GM18867 (cell line): Measurements from ENCODE around the gene SUPT6H.

Experiments used
- ATAC-seq: cut with Tn5 transposase; IDR thresholded peaks from one replicate; pipeline ENCODE4 v1.9.1; 2021; ENCODE audit warnings: mild to moderate bottlenecking, moderate library complexity; ENCODE audit not compliant: unreplicated experiment

SUPT6H gene

DNA sequence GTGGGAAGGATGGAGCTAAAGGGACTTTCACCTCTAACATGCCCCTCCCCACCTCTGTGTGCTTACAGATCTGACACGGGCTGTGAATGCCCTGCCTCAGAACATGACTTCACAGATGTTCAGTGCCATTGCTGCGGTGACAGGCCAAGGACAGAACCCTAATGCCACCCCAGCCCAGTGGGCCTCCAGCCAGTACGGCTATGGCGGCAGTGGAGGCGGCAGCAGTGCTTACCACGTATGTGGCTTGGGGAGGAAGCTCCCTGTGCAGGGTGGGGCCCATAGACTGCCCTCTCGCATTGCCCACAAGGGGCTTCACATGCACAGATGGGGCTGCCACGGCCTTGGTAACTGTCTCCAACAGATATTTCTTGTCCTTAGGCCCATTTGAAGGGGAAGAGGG lies 38.3 kb downstream of the SUPT6H start:
- no peak for ATAC-seq

DNA sequence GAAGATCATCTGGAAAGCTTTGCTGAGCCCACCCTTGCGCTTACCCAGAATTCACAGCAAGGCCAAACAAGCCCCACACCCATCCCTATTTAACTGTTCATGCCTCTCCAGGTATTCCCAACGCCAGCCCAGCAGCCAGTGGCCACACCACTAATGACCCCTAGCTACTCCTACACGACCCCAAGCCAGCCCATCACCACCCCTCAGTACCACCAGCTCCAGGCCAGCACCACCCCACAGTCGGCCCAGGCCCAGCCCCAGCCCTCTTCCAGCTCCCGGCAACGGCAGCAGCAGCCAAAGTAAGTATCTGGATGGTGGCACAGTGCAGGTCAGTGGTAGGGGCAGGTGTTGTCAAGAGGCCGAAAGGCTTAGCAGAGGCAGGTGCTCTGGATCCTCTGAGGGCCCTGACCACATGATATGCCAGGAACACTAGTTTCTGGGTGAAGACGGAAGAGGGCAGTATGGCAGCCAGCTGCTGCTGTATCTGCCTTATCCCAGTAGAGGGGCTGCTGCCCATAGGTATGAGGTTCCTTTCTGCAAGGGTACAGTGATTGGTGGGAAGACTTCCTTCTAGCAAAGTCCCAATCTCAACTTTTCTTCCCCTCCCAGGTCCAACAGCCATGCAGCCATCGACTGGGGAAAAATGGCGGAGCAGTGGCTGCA lies 39.0 kb downstream of the SUPT6H start:
- ATAC-seq: no peak

DNA sequence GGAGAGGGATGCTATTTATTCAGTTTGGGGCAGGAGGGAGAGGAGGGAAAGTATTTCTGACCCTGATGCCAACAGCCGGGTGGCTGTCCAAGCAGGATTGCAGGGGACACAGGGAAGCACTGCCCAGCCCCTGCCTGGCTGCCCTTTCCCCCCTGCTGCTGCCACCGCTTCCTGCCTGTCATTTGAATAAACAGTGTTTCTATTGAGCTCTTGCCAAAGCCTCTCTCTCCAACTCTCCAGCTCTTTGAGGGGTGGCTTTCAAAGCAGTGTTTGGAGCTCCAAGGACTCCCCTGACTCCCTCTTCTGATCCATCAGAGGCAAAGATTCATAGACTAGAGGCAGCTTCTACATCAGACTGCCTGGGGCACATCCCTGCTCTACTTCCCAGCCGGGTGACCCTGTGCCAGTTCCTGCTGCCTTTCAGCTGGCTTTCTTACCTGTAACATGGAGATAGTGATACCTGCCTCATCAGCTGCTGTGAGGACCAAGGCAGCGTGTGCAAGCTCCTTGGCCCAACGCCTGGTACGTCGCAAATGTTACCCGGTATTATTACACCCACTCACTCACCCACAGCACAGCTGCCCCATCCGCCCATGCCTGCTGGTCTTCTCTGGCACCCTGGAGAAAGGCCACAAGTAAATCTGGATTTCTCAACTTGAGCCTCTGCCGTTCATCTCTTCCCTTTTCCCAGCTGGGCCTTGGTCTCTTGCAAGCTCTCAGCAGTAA lies 40.2 kb downstream of the SUPT6H start:
- no peak for ATAC-seq

DNA sequence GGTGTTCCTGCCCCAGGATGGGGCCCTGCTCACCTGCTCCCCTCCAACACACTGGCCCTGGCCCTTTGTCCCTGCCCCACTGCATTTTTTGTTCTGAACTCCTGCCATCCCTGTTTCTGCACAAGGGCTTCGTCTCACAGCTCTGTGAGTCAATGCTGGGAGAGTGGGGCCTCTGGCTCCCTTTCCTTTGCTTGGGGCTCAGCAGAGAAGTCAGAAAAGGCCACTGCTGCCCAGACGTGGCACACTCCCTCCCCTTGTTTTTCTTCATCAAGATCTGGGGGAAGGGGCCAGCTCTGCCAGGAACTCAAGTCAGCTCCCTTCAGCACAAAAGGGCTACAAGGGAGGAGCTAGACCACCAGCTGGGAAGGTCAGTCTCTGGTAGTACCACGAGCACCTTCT lies 40.7 kb downstream of the SUPT6H start:
- ATAC-seq: no peak

- no peak for ATAC-seq
Observed at GRCh38 chr17:28703552-28704218, 41.7 kb downstream of the SUPT6H start.

- no peak for ATAC-seq
Observed at GRCh38 chr17:28704219-28704858, 42.3 kb downstream of the SUPT6H start.

DNA sequence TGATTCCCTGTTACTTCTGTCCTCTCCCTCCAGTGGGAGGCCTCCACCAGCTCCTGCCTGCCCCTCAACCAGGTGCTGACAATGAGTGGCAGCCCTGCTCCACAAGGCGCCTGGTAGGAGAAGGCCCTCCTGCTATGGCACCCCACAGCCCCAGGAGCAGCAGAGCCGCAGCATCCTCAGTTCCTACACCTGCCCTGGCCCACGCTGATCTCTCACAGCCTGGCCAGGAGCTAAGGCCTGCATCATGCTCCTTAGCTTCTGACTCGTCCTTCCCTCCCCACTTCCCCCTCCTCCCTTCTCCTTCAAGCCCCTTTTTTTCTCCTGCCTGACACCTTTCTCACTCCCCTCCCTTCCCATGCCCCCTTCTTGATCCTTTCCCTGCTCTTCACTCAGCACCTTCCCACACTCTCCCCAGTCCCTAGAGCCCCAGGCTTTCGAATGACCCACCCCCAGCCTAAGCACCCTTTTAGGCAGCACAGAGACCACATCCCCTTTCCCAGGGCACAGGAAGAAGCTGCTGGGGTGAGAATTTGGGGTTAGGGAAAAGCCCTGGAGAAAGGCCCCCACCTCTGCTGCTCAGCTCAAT lies 43.2 kb downstream of the SUPT6H start:
- no peak for ATAC-seq

DNA sequence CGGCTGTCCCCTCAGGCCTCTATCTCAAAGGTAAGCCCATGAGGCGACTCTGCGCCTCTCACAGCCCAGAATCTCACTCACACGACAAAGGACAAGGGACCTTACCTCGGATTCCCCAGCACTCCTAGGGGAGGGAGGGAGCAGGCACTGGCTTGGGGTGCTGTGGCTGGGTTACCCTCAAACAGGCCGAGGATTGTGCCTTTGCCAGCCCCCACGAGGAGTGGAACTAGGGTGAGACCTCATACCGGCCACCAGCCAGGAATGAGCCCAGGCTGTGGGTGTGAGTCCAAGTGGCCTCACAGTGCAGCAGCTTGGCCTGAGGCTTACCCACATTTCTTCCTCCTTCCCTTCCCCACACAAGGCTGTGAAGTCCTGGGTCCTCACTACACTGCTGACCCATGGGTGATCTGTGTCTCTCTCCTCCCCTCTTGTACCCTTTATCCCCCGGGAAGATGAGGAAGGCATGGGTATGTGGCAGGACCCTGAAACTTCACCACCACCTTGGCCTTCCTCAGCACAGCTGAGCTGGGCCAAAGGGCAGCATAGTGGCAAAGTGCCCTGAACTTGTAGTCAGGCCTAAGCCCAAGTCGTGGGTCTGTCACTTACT lies 43.8 kb downstream of the SUPT6H start:
- no peak for ATAC-seq

GRCh38 chr17:28706471-28707338 lies 44.7 kb downstream of the SUPT6H start:
- no peak for ATAC-seq

GRCh38 chr17:28707339-28707720 lies 45.3 kb downstream of the SUPT6H start:
- ATAC-seq: no peak

- peak; percentile 68 for ATAC-seq
Observed at GRCh38 chr17:28710861-28711722, 49.1 kb downstream of the SUPT6H start.

- ATAC-seq: peak; percentile 30
Observed at GRCh38 chr17:28711723-28712031, 49.7 kb downstream of the SUPT6H start, which contains the start of gene PROCA1. Gene PROCA1 (minus strand): TSS chr17:28711888. CDS start chr17:28711660, 228 bp downstream.

DNA sequence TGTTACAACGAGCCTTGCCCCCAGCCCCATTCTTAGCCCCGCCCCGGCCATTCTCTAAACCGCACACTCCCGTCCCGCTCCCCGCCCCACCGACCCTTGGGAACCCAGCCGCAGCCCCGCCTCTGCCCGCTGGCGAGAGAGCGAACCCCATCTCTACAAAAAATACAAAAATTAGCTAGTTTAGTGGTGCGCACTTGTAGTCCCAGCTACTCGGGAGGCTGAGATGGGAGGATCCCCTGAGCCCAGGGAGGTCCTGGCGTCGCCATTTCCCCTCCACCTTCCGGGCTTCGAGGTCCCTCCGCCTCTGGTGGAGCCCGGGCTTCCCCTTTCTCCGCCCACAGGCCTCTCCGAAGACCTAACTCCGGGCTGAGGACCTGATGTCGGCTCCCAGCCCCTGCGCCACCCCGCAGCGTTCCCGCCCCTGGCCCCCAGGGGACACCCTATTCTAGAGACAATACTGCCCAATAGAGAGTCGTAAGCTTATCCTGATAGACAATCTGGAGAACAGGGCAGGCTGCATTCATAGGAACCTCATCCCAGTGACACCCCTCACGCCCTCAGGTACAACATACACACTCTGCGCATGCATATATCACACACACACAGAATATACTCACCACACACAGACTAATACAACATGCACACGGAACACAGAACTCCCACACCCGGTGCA lies 50.2 kb downstream of the SUPT6H start:
- ATAC-seq: no peak

GRCh38 chr17:28712705-28713415 lies 50.9 kb downstream of the SUPT6H start:
- ATAC-seq: no peak

DNA sequence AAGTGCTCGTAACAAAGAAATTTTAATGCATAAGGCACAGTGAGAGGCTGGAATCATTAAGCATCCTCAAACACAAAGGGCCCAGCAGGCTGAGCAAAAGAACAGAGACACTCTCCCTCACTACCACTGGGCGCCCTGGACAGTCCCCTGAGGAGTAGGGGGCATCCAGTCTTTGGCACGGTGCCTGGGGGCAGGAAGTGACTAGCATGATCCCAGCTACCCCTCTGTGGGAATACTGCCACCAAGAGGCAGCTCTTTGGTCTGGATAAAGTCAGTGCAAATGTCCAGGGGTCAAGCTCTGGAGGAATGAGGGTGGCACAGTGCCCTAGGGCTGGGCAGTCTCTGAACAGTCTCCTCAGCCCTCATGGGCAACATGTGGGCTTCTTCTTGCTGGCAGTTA lies 52.3 kb downstream of the SUPT6H start:
- ATAC-seq: no peak

GRCh38 chr17:28715217-28715616 lies 53.2 kb downstream of the SUPT6H start:
- ATAC-seq: no peak

- ATAC-seq: no peak
Observed at GRCh38 chr17:28716740-28717577, 55.0 kb downstream of the SUPT6H start.
